HG02870 (cell line): Measurements from ENCODE around the gene ESYT2.

Experiments
- ATAC-seq: cut with Tn5 transposase; IDR thresholded peaks from one replicate; pipeline ENCODE4 v1.9.1; 2021; ENCODE audit warnings: mild to moderate bottlenecking, moderate library complexity; ENCODE audit not compliant: unreplicated experiment

ESYT2 gene

GRCh38 chr7:158729646-158730382 lies 99.5 kb downstream of the ESYT2 start:
- no peak for ATAC-seq

DNA sequence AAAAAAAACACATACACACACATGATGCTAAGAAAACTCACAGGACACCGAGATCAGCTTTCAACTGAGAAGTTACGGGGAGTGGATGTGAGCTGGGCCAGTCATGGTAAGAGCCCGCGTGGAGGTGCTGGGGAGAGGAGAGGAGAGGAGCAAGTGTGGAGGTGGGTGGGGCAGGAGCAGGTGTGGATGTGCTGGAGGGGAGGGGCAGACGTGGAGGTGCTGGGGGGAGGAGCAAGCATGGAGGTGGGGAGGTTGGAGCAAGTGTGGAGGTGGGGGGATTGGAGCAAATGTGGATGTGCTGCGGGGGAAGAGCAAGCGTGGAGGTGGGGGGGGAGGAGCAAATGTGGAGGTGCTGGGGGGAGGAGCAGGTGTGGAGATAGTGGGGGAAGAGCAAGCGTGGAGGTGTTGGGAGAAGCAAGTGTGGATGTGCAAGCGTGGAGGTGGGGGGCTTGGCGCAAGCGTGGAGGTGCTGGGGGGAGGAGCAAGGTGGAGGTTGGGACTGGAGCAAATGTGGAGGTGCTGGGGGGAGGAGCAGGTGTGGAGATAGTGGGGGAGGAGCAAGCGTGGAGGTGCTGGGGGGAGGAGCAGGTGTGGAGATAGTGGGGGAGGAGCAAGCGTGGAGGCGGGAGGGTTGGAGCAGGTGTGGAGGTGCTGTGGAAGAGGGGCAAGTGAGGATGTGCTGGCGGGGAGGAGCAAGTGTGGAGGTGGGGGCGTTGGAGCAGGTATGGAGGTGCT lies 100.2 kb downstream of the ESYT2 start:
- ATAC-seq = no peak

GRCh38 chr7:158727690-158728089 lies 101.6 kb downstream of the ESYT2 start:
- no peak for ATAC-seq

DNA sequence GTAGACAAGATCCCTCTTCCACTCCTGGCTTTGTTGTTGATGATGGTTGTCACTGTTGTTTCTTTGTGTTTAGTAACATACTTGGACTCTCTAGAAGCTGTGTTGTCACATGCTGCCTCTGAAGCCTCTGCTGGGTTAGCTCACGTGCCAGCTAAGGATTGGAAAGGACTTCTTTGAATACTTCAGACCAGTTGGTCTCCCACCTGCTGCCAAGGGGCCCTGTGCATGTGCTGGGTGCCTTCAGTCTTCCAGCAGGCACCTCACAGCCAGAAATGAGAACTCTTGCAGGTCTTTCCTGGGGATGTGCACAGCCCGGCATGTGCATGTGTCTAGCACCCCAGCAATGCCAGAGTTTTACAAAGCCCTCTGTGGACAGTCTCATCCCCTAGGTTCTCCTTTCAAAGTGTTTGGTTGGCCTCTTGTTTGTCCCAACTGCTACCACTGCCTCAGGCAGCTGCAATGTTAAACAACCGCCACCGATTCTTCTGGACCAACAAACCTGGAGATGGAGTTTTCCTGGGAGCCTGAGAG lies 103.0 kb downstream of the ESYT2 start:
- ATAC-seq = no peak

- ATAC-seq = no peak
These were observed 103.9 kb downstream of the ESYT2 start for GRCh38 chr7:158725506-158725800.

DNA sequence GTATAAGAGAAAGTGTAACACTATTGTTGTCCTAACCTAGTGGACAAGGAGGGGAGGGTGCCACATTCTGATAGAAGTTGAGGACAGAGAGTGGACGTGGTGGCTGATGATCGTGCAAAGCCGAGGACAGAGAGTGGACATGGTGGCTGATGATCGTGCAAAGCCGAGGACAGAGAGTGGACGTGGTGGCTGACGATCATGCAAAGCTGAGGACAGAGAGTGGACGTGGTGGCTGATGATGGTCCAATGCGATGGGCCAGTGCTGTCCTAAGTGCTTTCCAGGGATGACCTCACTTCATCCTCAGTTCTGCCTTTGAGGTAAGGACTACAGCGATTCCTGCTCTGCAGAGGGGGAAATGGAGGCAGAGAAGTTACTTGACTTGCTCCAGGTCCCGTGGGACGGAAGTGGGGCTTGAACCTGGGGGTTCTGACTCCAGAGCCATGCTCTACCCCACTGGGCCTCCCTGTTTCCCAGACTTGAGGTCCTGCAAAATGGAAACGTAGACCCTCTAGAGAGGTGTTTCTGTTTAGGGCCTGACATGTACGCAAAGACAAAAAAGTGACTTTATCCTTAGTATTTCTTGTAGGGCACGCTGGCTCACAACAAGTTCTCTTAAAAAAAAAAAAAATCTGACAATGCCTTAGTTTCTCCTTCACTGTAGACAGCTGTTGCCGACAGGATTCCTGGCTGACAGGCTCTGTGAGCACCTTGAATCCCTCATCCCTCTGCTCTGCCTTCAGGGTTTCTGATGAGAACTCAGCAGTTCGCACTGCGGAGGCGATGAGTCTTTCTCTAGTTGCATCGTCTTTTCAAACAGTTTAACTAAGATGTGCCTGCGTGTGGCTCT lies 104.4 kb downstream of the ESYT2 start:
- ATAC-seq = no peak

DNA sequence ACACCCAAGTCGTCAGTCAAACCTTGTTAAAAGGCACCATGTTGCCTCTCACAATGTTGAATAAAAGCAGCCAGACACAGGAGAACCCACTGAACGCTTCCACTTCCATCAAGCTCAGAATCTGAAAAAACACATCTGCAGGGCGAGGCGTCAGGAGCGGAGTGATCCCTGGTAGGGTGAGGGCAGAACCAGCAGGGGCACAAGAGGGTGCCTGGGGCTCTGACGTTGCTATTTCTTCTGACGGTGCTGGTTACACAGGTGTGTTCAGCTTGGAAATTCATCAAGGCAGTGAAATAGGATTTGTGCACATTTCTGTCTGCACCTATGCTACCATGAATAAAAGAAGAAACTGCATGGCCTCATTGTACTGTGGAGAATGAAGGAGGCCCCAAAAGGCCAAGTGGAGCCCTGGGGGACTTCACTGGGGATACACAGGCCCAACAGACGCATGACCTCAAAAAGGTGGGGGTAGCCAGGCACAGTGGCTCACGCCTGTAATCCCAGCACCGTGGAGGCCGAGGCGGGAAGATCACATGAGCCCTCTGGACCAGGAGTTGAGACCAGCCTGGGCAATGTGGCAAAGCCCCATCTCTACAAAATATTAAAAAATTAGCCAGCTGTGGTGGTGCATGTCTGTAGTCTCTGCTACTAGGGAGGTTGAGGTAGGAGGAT lies 105.5 kb downstream of the ESYT2 start:
- ATAC-seq = no peak

GRCh38 chr7:158723266-158723665 lies 106.0 kb downstream of the ESYT2 start:
- no peak for ATAC-seq

- no peak for ATAC-seq
These were observed 106.6 kb downstream of the ESYT2 start for GRCh38 chr7:158722574-158723237.

- ATAC-seq = no peak
These were observed 109.2 kb downstream of the ESYT2 start for GRCh38 chr7:158720112-158720511.

DNA sequence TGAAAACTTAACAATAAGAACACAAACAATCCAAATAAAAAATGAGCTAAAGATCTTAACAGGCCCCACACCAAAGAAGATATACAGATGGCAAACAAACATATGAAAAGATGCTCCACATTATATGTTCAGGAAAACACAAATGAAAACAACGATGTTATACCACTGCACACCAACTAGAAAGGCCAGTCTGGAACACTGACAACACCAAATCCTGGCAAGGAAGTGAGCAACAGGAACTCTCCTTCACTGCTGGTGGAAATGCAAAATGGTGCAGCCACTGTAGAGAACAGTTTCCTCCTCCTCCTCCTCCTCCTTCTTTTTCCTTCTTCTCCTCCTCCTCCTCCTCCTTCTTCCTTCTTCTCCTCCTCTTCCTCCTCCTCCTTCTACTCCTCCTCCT lies 112.5 kb downstream of the ESYT2 start:
- ATAC-seq = no peak

GRCh38 chr7:158710651-158711102 lies 118.6 kb downstream of the ESYT2 start:
- no peak for ATAC-seq

DNA sequence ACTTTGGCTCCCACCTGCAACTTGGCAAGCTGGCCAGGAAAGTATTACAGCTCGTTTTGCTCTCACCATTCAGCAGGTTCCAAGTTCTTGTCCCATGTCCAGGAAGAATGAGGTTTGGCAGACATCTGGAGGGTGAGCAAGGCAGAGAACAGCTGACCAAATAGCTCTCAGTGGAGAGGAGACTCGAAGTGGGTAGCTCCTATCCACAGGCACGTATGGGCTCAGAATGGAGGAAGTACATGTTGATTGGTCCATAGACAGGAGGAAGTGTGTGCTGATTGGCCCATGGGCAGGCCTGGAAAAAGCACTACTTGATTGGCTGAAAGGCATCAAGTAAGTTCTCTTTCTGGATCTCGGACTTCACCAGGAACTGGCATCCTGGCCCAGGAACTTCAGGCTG lies 121.7 kb downstream of the ESYT2 start:
- no peak for ATAC-seq

- ATAC-seq = no peak
These were observed 122.4 kb downstream of the ESYT2 start for GRCh38 chr7:158706710-158707590.

DNA sequence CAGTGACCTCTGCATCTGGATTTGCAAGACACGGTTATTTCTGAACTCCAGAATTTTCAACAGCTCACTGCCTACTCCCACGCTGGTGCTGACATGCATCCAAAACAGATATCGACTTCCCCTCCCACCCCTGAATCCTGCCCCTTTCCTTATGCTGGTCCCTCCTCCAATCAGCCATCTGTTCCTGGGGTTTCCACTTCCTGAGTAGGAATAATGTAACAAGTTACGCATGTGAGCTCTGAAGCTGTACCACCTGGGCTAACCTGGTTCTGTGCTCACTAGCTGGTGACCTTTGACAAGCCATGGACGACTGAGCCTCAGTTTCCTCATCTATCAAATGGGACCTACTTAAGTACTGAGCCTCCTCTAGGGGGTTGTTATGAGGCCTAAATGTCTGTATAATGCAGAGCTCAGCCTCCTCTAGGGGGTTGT lies 123.0 kb downstream of the ESYT2 start:
- no peak for ATAC-seq

- ATAC-seq = no peak
These were observed 124.0 kb downstream of the ESYT2 start for GRCh38 chr7:158705234-158705850.

DNA sequence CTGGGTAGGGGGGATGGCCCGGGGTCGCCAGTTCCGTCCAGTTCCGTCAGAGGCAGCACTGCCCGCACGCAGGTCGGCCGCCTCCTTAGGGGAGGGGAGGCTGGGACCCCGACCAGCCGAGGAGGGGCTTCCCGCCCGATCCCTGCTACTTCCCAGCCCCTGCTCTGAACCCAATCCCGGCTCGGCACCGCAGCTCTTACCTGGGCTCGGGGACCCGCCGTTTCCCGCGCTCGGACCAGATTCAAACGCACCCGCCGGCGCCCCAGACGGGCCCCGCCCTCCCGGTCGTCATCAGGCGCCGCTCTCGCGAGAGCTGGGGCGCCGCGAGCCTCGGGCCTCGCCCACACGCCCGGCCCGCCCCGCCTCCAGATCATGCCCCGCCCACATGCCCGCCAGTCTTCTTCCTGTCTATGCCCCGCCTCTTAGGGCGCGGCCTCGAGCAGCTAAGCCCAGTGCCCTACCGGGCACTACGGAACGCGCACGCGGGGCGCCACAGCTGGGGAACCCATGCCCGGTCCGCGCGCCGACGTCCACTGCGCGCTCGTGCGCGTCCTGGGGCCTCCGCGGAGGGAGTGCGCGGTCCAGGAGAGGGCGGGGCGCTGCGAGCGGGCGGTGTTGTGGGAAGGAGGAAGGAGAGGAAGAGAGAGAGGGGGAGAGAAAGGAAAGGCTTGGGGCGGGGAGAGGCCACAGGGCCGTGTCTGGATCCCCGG lies 124.6 kb downstream of the ESYT2 start, which contains the start of gene NCAPG2:
Gene NCAPG2 (minus strand): TSS at position 281 of the 710 bp plus-strand sequence. CDS start 2,905 bp downstream, outside the sequence.
- ATAC-seq = peak; percentile 95
